Measurements from ENCODE around the gene FGG.

FGG gene

DNA sequence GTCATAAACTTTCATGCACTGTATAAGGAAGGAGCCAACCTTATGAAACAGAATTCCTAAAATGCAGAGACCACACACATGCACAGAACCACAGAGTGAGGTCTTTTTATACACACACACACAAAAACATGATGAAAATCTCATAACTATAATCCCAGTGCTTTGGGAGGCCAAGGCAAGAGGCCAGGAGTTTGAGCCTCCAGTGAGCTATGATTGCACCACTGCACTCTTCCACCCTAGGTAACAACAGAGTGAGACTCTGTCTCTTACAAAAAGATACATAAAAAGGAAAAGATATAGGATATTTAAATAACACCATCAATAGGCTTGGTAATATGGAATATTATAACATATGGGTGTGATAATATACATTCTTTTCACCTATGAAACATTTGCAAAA, 32.5 kb downstream of the FGG start:
- DNase-seq, result no peak
- Histone ChIP-seq H4K20me1 (ENCODE audit: insufficient read depth, low read length) (no peaks in the 10 kb centered on the region), H3K4me1 (ENCODE audit: low read length) (no peaks in the 10 kb centered on the region), H3K79me2 (ENCODE audit: low read length) (no peaks in the 10 kb centered on the region), H3K36me3 (replicated peaks; ENCODE audit: insufficient read depth, low read length) (no peaks in the 10 kb centered on the region), H3K9ac (ENCODE audit: low read length) (no peak overlapping the region), H3K27me3 (replicated peaks; ENCODE audit: insufficient read depth, low read length) (no peaks in the 10 kb centered on the region), H3K4me3 (ENCODE audit: low read length) (no peak overlapping the region), H3K9me2 (replicated peaks; ENCODE audit: insufficient read depth, low read length) (no peaks in the 10 kb centered on the region), H3F3A (ENCODE audit: insufficient read depth, low read length) (no peaks in the 10 kb centered on the region), H2AFZ (ENCODE audit: low read length) (no peak overlapping the region), H3K9me3 (replicated peaks; ENCODE audit: insufficient read depth, low read length) (no peaks in the 10 kb centered on the region), H3K4me2 (ENCODE audit: low read depth, low read length) (no peak overlapping the region), H3K27ac (ENCODE audit: low read length) (no peak overlapping the region)
- TF ChIP-seq EZH2phosphoT487 (IDR thresholded peaks at IDR 0.05; ENCODE audit: low read length) (no peak), EZH2 (optimal IDR thresholded peaks at IDR 0.05; ENCODE audit: low read depth, low read length) (no peak)
- TF ChIP-seq, protein P1, sequence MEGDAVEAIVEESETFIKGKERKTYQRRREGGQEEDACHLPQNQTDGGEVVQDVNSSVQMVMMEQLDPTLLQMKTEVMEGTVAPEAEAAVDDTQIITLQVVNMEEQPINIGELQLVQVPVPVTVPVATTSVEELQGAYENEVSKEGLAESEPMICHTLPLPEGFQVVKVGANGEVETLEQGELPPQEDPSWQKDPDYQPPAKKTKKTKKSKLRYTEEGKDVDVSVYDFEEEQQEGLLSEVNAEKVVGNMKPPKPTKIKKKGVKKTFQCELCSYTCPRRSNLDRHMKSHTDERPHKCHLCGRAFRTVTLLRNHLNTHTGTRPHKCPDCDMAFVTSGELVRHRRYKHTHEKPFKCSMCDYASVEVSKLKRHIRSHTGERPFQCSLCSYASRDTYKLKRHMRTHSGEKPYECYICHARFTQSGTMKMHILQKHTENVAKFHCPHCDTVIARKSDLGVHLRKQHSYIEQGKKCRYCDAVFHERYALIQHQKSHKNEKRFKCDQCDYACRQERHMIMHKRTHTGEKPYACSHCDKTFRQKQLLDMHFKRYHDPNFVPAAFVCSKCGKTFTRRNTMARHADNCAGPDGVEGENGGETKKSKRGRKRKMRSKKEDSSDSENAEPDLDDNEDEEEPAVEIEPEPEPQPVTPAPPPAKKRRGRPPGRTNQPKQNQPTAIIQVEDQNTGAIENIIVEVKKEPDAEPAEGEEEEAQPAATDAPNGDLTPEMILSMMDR (IDR thresholded peaks at IDR 0.05; ENCODE audit: low read length), result no peak

DNA sequence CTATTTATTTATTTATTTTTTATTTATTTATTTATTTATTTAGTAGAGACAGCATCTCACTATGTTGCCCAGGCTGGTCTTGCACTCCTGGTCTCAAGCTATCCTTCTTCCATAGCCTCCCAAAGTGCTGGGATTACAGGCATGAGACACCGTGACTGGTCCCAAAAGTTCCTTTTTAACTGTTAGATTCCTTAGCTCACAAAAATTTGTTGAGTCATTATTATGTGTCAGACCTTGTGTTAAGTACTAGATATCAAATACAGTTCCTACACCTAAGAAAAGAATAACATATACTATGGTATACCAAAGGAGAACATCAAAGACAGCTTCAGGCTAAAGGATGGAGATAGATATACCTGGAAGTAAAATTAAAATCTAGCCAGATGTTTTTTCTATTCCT, 33.5 kb downstream of the FGG start:
- Histone ChIP-seq H4K20me1 (ENCODE audit: insufficient read depth, low read length) (no peaks in the 10 kb centered on the region), H3F3A (ENCODE audit: insufficient read depth, low read length) (no peaks in the 10 kb centered on the region), H2AFZ (ENCODE audit: low read length) (no peak overlapping the region), H3K9me2 (replicated peaks; ENCODE audit: insufficient read depth, low read length) (no peaks in the 10 kb centered on the region), H3K27me3 (replicated peaks; ENCODE audit: insufficient read depth, low read length) (no peaks in the 10 kb centered on the region), H3K36me3 (replicated peaks; ENCODE audit: insufficient read depth, low read length) (no peaks in the 10 kb centered on the region), H3K4me1 (ENCODE audit: low read length) (no peaks in the 10 kb centered on the region), H3K79me2 (ENCODE audit: low read length) (no peaks in the 10 kb centered on the region), H3K27ac (ENCODE audit: low read length) (no peak overlapping the region), H3K9me3 (replicated peaks; ENCODE audit: insufficient read depth, low read length) (no peaks in the 10 kb centered on the region), H3K4me2 (ENCODE audit: low read depth, low read length) (no peak overlapping the region), H3K9ac (ENCODE audit: low read length) (no peak overlapping the region), H3K4me3 (ENCODE audit: low read length) (no peak overlapping the region)
- TF ChIP-seq EZH2 (optimal IDR thresholded peaks at IDR 0.05; ENCODE audit: low read depth, low read length) (no peak), EZH2phosphoT487 (IDR thresholded peaks at IDR 0.05; ENCODE audit: low read length) (no peak)
- TF ChIP-seq, protein P1 (IDR thresholded peaks at IDR 0.05; ENCODE audit: low read length), result no peak
- no peak for DNase-seq

DNA sequence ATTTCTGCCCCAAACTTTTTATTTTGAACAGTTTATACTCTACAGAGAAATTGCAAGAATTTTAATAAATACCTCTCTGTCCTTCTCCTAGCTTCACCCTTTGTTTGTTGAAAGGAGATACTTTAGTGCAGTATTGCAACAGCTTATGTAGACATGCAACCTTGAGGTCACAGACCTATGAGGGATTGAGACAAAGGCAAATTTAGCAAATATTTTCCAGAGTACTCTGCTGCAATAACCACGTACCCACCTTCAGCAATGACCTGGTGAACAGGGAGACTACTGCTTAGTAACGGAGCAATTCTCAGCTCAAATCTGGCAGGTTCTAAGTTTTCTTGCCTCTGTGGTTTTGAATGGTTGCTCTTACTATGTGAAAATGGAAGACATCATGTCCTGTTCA, 35.1 kb downstream of the FGG start:
- Histone ChIP-seq H4K20me1 (ENCODE audit: insufficient read depth, low read length) (no peaks in the 10 kb centered on the region), H3F3A (ENCODE audit: insufficient read depth, low read length) (no peaks in the 10 kb centered on the region), H3K79me2 (ENCODE audit: low read length) (no peaks in the 10 kb centered on the region), H3K27me3 (replicated peaks; ENCODE audit: insufficient read depth, low read length) (no peaks in the 10 kb centered on the region), H3K27ac (ENCODE audit: low read length) (no peak overlapping the region), H3K9me3 (replicated peaks; ENCODE audit: insufficient read depth, low read length) (no peaks in the 10 kb centered on the region), H3K9me2 (replicated peaks; ENCODE audit: insufficient read depth, low read length) (no peaks in the 10 kb centered on the region), H3K36me3 (replicated peaks; ENCODE audit: insufficient read depth, low read length) (no peaks in the 10 kb centered on the region), H3K4me1 (ENCODE audit: low read length) (no peaks in the 10 kb centered on the region), H2AFZ (ENCODE audit: low read length) (no peak overlapping the region), H3K4me2 (ENCODE audit: low read depth, low read length) (no peak overlapping the region), H3K4me3 (ENCODE audit: low read length) (no peak overlapping the region), H3K9ac (ENCODE audit: low read length) (no peak overlapping the region)
- TF ChIP-seq EZH2 (optimal IDR thresholded peaks at IDR 0.05; ENCODE audit: low read depth, low read length) (no peak), EZH2phosphoT487 (IDR thresholded peaks at IDR 0.05; ENCODE audit: low read length) (no peak)
- TF ChIP-seq, protein P1 (IDR thresholded peaks at IDR 0.05; ENCODE audit: low read length), result no peak
- no peak for DNase-seq

Data from MM.1S (cell line).